Measurements from ENCODE around the gene SLC7A6OS. TPM values are rescaled to one million over a fixed set of nuclear protein-coding genes. Genes with fewer than 3 reads are reported as not detected.

The SLC7A6OS gene
- total RNA-seq, 2 donors from 2014 or later: 22.5 to 26.0 TPM

GRCh38 chr16:68252383-68252782, 58.4 kb downstream of the SLC7A6OS start:
- no peak overlapping the region for H3K27ac ChIP-seq (ENCODE audit: low read depth, low read length)
- no peak overlapping the region for H3K27ac Mint-ChIP-seq
- WGBS, 2 experiments (ENCODE audit: insufficient coverage in 1 of 2, insufficient read length in 1 of 2): 94 to 96% methylated on average over 4 to 5 of the region's 5 CpGs

DNA sequence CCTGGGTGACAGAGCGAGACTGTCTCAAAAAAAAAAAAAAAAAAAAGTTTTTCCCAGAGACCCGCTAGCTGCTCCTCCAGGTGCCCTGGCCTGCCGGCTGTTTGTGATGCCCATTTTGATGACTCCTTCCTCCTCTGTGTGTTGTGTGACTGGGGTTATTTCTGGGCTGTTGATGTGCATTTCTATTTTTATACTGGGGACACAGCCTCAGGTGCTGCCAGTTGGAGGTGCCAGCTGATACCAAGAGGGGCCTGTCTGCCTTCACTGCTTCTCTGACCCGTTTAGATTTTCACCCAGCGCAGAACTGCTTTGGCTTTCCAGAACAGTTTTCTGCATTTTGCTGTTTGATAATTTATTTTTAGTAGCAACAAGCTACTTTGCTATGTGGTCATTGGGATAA, 58.9 kb downstream of the SLC7A6OS start:
- no peaks in the 10 kb centered on the region for H3K36me3 ChIP-seq (ENCODE audit: control insufficient read depth, insufficient read depth, low read length)

More at GRCh38 chr16:68252383-68252782, 58.4 kb downstream of the SLC7A6OS start:
- H3K36me3 ChIP-seq (ENCODE audit: control insufficient read depth, insufficient read depth, low read length): no peaks in the 10 kb centered on the region
- H3K36me3 Mint-ChIP-seq (ENCODE audit: low read depth): peaks cover 23% of the 10 kb centered on the region
- no peak overlapping the region for H3K4me3 ChIP-seq (ENCODE audit: low read length)
- H3K9ac ChIP-seq (ENCODE audit: extremely low read depth, low read length, poor library complexity, severe bottlenecking): no peak overlapping the region
- H3K27me3 ChIP-seq (ENCODE audit: control insufficient read depth, insufficient read depth, low read length, poor library complexity, severe bottlenecking): no peaks in the 10 kb centered on the region
- no peaks in the 10 kb centered on the region for H3K9me3 Mint-ChIP-seq
- no peaks in the 10 kb centered on the region for H3K9me3 ChIP-seq (ENCODE audit: control insufficient read depth, low read length)
- H3K4me3 Mint-ChIP-seq: no peak overlapping the region
- H3K4me1 ChIP-seq (ENCODE audit: control insufficient read depth, insufficient read depth, low read length): no peaks in the 10 kb centered on the region
- H3K27me3 Mint-ChIP-seq (ENCODE audit: insufficient read depth): no peaks in the 10 kb centered on the region
- no peak for DNase-seq
- H3K4me1 Mint-ChIP-seq: no peaks in the 10 kb centered on the region
- TF ChIP-seq, protein P1, sequence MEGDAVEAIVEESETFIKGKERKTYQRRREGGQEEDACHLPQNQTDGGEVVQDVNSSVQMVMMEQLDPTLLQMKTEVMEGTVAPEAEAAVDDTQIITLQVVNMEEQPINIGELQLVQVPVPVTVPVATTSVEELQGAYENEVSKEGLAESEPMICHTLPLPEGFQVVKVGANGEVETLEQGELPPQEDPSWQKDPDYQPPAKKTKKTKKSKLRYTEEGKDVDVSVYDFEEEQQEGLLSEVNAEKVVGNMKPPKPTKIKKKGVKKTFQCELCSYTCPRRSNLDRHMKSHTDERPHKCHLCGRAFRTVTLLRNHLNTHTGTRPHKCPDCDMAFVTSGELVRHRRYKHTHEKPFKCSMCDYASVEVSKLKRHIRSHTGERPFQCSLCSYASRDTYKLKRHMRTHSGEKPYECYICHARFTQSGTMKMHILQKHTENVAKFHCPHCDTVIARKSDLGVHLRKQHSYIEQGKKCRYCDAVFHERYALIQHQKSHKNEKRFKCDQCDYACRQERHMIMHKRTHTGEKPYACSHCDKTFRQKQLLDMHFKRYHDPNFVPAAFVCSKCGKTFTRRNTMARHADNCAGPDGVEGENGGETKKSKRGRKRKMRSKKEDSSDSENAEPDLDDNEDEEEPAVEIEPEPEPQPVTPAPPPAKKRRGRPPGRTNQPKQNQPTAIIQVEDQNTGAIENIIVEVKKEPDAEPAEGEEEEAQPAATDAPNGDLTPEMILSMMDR (conservative IDR thresholded peaks at IDR 0.05): no peak

DNA sequence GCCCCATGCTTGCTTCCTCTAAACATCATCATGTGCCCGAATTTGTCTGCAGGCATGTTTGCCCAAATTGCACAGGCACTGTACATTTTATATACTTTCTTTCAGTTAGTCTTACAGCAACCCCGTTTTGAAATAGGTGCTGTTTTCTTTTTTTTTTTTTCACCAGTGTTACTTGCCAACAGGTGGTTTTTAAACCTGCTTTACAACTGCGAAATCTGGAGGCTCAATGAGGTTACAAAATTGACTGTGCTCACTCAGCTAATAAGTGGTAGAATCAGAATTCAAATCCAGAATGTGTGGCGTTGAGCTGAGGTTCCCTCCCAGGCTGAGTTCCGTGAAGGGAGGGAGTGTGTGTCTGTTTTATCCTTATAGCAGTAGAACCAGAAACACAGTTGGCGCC, 59.8 kb downstream of the SLC7A6OS start:
- no peaks in the 10 kb centered on the region for H3K4me1 ChIP-seq (ENCODE audit: control insufficient read depth, insufficient read depth, low read length)
- no peak for DNase-seq
- H3K9ac ChIP-seq (ENCODE audit: extremely low read depth, low read length, poor library complexity, severe bottlenecking): no peak overlapping the region
- Mint-ChIP-seq H3K4me3 (no peak overlapping the region), H3K9me3 (no peaks in the 10 kb centered on the region), H3K36me3 (ENCODE audit: low read depth) (peaks cover 22% of the 10 kb centered on the region), H3K27me3 (ENCODE audit: insufficient read depth) (peaks cover 7% of the 10 kb centered on the region), H3K4me1 (no peaks in the 10 kb centered on the region), H3K27ac (no peak overlapping the region)
- H3K27me3 ChIP-seq (ENCODE audit: control insufficient read depth, insufficient read depth, low read length, poor library complexity, severe bottlenecking): no peaks in the 10 kb centered on the region
- H3K4me3 ChIP-seq (ENCODE audit: low read length): no peak overlapping the region
- no peak overlapping the region for H3K27ac ChIP-seq (ENCODE audit: low read depth, low read length)
- no peaks in the 10 kb centered on the region for H3K36me3 ChIP-seq (ENCODE audit: control insufficient read depth, insufficient read depth, low read length)
- 93% methylated on average over 5 to 6 of the region's 6 CpGs for WGBS, 2 experiments (ENCODE audit: insufficient coverage in 1 of 2, insufficient read length in 1 of 2)
- TF ChIP-seq, protein P1 (conservative IDR thresholded peaks at IDR 0.05): no peak
- no peaks in the 10 kb centered on the region for H3K9me3 ChIP-seq (ENCODE audit: control insufficient read depth, low read length)

More for the DNA sequence above, 58.9 kb downstream of the SLC7A6OS start:
- Mint-ChIP-seq H3K27me3 (ENCODE audit: insufficient read depth) (peaks cover under 1% of the 10 kb centered on the region), H3K4me1 (no peaks in the 10 kb centered on the region), H3K36me3 (ENCODE audit: low read depth) (peaks cover 23% of the 10 kb centered on the region), H3K27ac (no peak overlapping the region), H3K4me3 (no peak overlapping the region), H3K9me3 (no peaks in the 10 kb centered on the region)
- TF ChIP-seq, protein P1 (conservative IDR thresholded peaks at IDR 0.05): no peak
- no peaks in the 10 kb centered on the region for H3K4me1 ChIP-seq (ENCODE audit: control insufficient read depth, insufficient read depth, low read length)
- WGBS, 2 experiments (ENCODE audit: insufficient coverage in 1 of 2, insufficient read length in 1 of 2): 93 to 100% methylated on average over 2 to 5 of the region's 5 CpGs
- H3K27me3 ChIP-seq (ENCODE audit: control insufficient read depth, insufficient read depth, low read length, poor library complexity, severe bottlenecking): no peaks in the 10 kb centered on the region
- no peak overlapping the region for H3K4me3 ChIP-seq (ENCODE audit: low read length)
- H3K27ac ChIP-seq (ENCODE audit: low read depth, low read length): no peak overlapping the region
- H3K9me3 ChIP-seq (ENCODE audit: control insufficient read depth, low read length): no peaks in the 10 kb centered on the region
- no peak overlapping the region for H3K9ac ChIP-seq (ENCODE audit: extremely low read depth, low read length, poor library complexity, severe bottlenecking)
- DNase-seq: no peak
